Fibroblast of villous mesenchyme (primary cell): ENCODE results near the gene RNF214. TPM values are rescaled to one million over a fixed set of nuclear protein-coding genes. Genes with fewer than 3 reads are reported as not detected.

Experiments used
- DNase-seq: peaks from one replicate; pipeline ENCODE4 v3.0.0-alpha.2; 2010; ENCODE audit warnings: low read depth
- H3K4me3 ChIP-seq: 2 replicates; pipeline ENCODE4 v1.5.1; 2011; ENCODE audit warnings: low read depth, mild to moderate bottlenecking, low read length
- CTCF ChIP-seq: IDR thresholded peaks from 2 replicates; pipeline ENCODE4 v1.5.1; 2012; ENCODE audit warnings: low read depth, mild to moderate bottlenecking, low read length; ENCODE audit not compliant: insufficient read depth
- total RNA-seq: library from RNA; depleted of rRNA; stranded (reverse); fragments of >200 nt; gene quantifications from 2 replicates; pipeline ENCODE4 v1.2.3, GENCODE V29; 2012

Gene RNF214
- total RNA-seq, 1 donor: 14.2 TPM

DNA sequence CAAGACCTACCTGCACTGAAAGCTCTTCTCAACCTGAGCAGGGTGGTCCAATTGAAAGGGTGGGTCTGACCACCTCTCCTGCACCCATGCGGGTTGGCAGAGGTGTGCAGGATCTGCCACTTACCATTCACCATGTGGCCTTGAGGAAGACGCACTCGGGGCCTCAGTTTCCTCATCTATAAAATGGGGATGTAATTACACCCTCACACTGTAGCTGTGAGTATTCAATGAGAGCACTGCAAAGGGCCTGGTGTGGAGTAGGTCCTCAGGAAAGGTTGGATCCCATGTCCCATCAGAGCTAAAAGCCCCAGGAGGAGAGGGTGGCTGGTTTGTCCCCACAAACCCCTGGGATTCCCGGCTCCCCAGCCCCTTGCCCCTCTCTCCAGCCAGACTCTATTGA lies 33.9 kb upstream of the RNF214 start:
- TF ChIP-seq CTCF: no peak
- peak overlapping the region; percentile 66 for H3K4me3 ChIP-seq
- DNase-seq: no peak

- TF ChIP-seq CTCF: no peak
These were observed 33.2 kb upstream of the RNF214 start, which contains the start of gene TAGLN for GRCh38 chr11:117199053-117199915. Gene TAGLN (plus strand): TSS chr11:117199370. CDS start chr11:117203014, 3,644 bp downstream.

DNA sequence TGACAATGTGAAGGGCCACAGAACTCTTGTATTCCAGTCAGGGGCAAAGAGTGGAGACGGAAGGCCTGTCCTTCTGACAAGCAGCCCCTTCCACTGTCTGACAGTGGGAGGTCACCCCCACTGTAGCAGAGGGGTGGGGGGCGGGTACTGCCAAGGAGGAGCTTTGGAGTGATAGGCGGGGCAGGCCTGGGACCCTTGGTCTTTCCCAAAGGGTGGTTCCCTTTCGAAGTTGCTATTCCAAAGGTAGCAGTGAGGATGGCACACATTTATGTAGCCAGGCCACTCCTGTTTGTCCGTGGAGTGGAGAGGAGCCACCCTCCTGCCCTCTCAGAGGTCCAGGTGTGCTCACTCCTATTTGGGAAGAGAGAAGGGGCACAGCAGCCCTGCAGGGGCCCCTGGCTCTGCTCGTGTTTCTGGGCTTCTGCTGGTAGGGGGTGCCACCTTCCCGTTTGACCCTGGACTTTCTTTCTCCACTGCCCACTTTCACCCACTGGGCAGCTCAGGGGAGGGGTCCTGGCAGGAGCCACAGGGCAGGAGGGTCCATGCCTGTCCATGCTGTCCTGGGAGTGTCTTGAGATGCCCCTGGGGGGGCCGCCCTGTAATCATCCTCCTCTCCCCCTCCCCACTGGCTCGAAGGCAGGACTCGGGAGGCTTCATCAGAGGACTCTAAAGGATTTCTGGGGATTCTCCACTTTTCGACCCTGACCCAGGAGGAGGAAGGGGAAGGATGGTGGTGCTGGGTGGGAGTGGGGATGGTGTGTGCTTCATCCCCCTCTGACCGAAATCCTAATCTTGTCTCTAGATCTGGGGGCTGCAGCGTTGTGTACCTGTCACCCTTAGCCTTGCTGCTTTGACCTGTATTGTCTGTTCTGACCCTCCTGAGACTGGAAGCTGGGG lies 32.3 kb upstream of the RNF214 start:
- peak overlapping the region; percentile 66 for H3K4me3 ChIP-seq
- DNase-seq: no peak
- no peak for TF ChIP-seq CTCF

More at GRCh38 chr11:117199053-117199915, 33.2 kb upstream of the RNF214 start, which contains the start of gene TAGLN:
- peak; percentile 93 for DNase-seq
- peak within 1 kb of the TSS; percentile 66 for H3K4me3 ChIP-seq

DNA sequence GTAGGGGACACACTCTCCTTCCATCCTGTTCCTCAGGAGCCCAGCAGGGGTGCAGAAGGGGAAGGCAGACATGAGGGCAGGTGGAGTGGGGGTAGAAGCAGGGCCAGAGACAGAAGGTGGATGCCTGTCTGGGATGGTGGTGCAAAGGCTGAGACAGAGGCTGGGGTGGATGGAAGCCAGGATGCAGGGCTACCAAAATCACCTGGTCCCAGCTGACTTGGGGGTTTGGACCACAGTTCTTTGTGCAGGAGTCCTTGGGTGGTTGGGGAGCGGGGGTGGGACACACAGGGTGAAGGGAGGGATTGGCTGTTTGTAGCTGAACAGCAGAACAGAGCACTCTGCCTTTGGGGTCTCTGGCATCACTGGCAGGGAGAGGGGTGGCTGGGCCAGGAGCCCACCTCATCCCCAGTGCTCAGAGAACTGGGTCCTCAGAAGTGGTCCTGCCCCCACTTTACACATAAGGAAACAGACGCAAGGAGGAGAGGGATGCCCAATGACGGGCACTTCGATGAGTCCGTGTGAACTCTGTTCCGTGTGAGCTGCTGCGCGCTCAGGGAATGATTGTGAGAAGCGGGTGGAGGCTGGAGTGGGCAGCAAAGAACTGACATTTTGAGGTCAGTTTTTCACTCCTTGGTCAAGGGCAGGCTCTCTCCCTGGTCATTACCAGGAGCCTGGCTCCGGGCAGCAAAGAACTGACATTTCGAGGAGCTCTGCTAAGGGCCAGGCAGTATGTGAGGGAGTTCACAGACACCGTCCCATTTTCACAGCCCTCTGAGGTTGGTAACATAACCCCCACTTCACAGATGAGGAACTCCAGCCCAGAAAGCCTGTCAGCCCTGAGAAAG lies 31.4 kb upstream of the RNF214 start:
- peak overlapping the region; percentile 66 for H3K4me3 ChIP-seq
- no peak for DNase-seq
- no peak for TF ChIP-seq CTCF

- DNase-seq: no peak
- no peak for TF ChIP-seq CTCF
- peak overlapping the region; percentile 66 for H3K4me3 ChIP-seq
These were observed 30.7 kb upstream of the RNF214 start for GRCh38 chr11:117201658-117202305.
